Fibroblast of skin of back (primary cell): ENCODE measurements around the gene NKX1-2.

Experiments
- DNase-seq: peaks from one replicate; pipeline ENCODE4 v3.0.0-alpha.2; 2013

The NKX1-2 gene

GRCh38 chr10:124414076-124414475, 35.8 kb downstream of the NKX1-2 start:
- DNase-seq: no peak

GRCh38 chr10:124409696-124410095, 40.1 kb downstream of the NKX1-2 start:
- no peak for DNase-seq

GRCh38 chr10:124408357-124408756, 41.5 kb downstream of the NKX1-2 start:
- DNase-seq: no peak

- no peak for DNase-seq
Observed at GRCh38 chr10:124407456-124407855, 42.4 kb downstream of the NKX1-2 start.

GRCh38 chr10:124403548-124403947, 46.3 kb downstream of the NKX1-2 start:
- DNase-seq: peak; percentile 81

GRCh38 chr10:124402273-124402672, 47.6 kb downstream of the NKX1-2 start:
- DNase-seq: no peak

- no peak for DNase-seq
Observed at GRCh38 chr10:124401633-124402032, 48.2 kb downstream of the NKX1-2 start.
